Measurements from ENCODE around the gene LARGE2.

The LARGE2 gene

DNA sequence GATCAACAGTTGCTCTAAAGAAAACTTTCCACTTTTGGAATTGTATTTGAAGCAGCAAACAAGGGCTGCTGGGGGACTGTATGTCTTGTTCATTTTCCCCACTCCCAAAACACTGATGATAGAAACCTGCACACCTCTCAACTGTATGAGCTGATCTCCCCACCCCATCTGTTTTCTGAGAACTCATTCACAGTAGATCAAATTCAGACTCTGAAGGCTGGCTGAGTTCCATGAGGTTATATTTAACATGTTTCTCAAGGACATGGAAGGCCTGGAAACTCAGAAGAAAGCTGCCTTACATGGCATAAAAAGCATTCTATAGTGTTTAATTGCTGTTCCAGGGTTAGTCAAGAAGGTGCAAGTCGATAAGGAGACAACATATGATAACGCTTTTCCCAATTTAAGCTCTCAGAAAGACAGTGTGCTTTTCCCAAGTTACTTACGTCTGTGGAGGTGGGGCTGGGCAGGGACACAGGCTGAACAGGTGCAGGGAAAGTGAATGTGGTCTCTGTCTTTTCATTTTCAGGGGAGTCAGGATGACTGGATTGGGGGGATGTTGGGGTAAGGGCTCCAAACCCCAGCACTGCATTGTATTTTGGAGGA is 23.0 kb downstream of the LARGE2 start:
- no peak overlapping the region for H3K4me3 ChIP-seq (ENCODE audit: low read depth, low read length)
- in situ Hi-C loops (cut with HindIII; ENCODE audit: low sequenced_read_pairs): no loop called here
- no peak for DNase-seq (ENCODE audit: low read depth, low spot score)
- TF ChIP-seq, protein P1, sequence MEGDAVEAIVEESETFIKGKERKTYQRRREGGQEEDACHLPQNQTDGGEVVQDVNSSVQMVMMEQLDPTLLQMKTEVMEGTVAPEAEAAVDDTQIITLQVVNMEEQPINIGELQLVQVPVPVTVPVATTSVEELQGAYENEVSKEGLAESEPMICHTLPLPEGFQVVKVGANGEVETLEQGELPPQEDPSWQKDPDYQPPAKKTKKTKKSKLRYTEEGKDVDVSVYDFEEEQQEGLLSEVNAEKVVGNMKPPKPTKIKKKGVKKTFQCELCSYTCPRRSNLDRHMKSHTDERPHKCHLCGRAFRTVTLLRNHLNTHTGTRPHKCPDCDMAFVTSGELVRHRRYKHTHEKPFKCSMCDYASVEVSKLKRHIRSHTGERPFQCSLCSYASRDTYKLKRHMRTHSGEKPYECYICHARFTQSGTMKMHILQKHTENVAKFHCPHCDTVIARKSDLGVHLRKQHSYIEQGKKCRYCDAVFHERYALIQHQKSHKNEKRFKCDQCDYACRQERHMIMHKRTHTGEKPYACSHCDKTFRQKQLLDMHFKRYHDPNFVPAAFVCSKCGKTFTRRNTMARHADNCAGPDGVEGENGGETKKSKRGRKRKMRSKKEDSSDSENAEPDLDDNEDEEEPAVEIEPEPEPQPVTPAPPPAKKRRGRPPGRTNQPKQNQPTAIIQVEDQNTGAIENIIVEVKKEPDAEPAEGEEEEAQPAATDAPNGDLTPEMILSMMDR (IDR thresholded peaks at IDR 0.05; ENCODE audit: low read depth, low read length): no peak

DNA sequence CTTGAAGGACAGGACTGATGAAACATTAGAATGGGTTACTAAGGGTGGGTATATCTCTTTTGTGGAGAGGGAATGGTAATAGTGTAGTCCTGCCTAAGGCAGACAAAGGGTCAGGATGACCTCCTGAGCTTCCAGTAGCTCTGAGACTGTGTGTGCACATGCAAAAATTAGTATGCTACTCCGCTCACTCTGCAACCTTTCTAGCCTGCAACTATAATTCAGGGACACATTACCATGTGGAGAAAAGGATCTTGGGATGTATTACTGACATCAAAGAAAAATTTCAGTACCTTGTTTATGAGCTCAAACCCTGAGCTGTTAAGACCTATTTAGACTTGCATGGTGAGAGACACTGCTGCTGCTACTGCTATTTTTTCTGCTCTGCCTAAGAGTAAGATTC is 25.4 kb downstream of the LARGE2 start:
- H3K4me3 ChIP-seq (ENCODE audit: low read depth, low read length): no peak overlapping the region
- TF ChIP-seq, protein P1 (IDR thresholded peaks at IDR 0.05; ENCODE audit: low read depth, low read length): no peak
- DNase-seq (ENCODE audit: low read depth, low spot score): no peak
- in situ Hi-C loops (cut with HindIII; ENCODE audit: low sequenced_read_pairs): no loop called here

DNA sequence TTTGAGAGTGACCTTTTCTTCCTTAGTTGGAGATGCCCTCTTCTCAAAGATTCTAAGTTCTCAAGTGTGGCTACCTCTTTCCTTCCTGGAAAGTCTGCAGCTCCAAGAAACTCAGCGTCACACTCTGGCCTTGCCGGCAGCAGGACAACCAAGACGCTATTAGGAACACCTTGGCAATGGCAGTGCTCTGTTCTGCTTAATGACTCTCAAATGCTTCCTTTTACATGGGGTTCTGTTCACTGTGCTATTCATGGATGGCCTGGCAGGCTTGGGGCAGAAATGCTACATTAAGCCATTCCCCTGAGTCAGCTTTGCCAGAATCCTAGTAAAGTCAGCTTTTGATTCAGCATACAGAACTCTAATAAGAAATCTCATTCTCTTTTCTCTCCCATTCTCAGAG is 25.9 kb downstream of the LARGE2 start:
- in situ Hi-C loops (cut with HindIII; ENCODE audit: low sequenced_read_pairs): no loop called here
- DNase-seq (ENCODE audit: low read depth, low spot score): no peak
- TF ChIP-seq, protein P1 (IDR thresholded peaks at IDR 0.05; ENCODE audit: low read depth, low read length): no peak
- H3K4me3 ChIP-seq (ENCODE audit: low read depth, low read length): no peak overlapping the region

DNA sequence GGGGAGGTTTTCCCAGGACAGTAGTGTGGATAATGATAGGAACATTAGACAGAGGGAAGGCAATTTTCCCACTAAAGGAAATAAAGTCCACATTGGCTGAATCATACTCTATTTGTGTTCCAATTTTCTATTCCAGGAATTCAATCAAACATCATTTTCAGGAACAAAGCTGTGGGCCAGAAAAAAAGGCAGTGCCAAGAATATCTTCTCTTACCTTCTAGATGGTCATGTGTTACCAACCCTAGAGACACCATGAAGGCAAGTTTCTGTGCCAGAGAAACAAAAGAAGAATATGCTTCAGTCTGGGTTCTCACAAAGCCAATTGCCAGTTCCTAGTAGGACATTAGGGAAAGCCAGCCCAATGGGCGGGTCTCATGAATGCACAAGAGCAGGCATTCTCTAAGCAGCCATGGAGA is 27.5 kb downstream of the LARGE2 start:
- in situ Hi-C loops (cut with HindIII; ENCODE audit: low sequenced_read_pairs): no loop called here
- TF ChIP-seq, protein P1 (IDR thresholded peaks at IDR 0.05; ENCODE audit: low read depth, low read length): no peak
- DNase-seq (ENCODE audit: low read depth, low spot score): peak; percentile 20
- H3K4me3 ChIP-seq (ENCODE audit: low read depth, low read length): no peak overlapping the region

DNA sequence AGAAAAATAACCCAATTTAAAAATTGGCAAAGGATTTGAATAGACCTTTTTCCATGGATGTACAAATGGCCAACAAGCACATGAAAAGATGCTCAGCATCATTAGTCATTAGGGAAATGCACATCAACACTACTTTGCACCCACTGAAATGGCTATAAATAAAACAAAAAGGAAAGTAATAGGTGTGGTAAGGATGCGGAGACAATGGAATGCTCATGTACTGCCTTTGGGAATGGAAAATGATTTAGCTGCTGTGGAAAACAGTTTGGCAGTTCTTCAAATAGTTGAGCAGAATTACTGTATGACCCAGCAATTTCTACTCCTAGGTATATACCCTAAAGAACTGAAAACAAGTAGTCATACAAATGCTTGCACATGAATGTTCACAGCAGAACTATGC is 37.4 kb downstream of the LARGE2 start:
- peak; percentile 25 for DNase-seq (ENCODE audit: low read depth, low spot score)
- TF ChIP-seq, protein P1 (IDR thresholded peaks at IDR 0.05; ENCODE audit: low read depth, low read length): no peak
- H3K4me3 ChIP-seq (ENCODE audit: low read depth, low read length): no peak overlapping the region
- in situ Hi-C loops (cut with HindIII; ENCODE audit: low sequenced_read_pairs): no loop called here

DNA sequence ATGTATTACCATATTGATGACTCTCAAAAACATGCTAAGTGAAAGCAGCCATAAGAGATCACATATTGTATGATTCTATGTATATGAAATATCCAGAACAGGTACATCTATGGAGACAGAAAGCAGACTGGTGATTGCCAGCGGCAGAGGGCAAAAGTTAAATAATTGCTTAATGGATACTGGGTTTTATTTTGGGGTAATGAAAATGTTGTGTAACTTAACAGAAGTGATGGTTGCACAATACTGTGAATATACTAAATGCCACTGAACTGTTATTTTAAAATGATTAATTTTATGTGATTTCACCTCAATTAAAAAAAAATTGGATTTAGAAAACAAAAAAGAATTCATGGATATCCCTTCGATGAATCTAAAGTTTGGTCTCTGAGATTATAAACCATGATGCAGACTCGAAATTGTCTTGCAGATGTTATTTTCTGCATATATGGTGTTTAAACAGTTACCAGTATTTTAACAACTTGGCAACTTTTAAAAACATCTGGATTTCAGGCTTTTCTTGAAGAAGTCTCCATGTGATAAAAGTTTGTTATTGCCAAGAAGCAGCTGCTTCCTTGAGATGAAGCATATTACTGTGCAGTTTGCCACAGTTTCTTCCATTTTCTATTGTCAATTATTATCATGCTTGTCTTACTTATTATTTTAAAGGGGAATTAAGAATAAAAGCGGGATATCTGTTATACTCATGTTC is 38.1 kb downstream of the LARGE2 start:
- in situ Hi-C loops (cut with HindIII; ENCODE audit: low sequenced_read_pairs): no loop called here
- TF ChIP-seq, protein P1 (IDR thresholded peaks at IDR 0.05; ENCODE audit: low read depth, low read length): no peak
- no peak for DNase-seq (ENCODE audit: low read depth, low spot score)
- H3K4me3 ChIP-seq (ENCODE audit: low read depth, low read length): no peak overlapping the region

Measured in astrocyte of the spinal cord (primary cell).